Sigmoid colon (tissue), 7 donors: ENCODE data around the gene COA6. TPM values are rescaled to one million over a fixed set of nuclear protein-coding genes. Genes with fewer than 3 reads are reported as not detected.

Source experiments
- DNase-seq: peaks from one replicate; pipeline ENCODE4 v3.0.0-alpha.2; 2019
- H3K27ac ChIP-seq, 4 donors: fragments of 200-600 bp; sonication (generic); one replicate each; pipeline ENCODE4 v1.5.1; 2016 to 2019; ENCODE audit warnings: mild to moderate bottlenecking in 1 of 4
- H3K27me3 ChIP-seq, 3 donors: fragments of 200-600 bp; sonication (generic); one replicate each; pipeline ENCODE4 v1.5.1; 2019; ENCODE audit warnings: mild to moderate bottlenecking in 1 of 3
- H3K36me3 ChIP-seq, 4 donors: fragments of 200-600 bp; sonication (generic); one replicate each; pipeline ENCODE4 v1.5.1; 2016 to 2019
- H3K4me1 ChIP-seq, 4 donors: fragments of 200-600 bp; sonication (generic); one replicate each; pipeline ENCODE4 v1.5.1; 2017 to 2019
- H3K4me3 ChIP-seq, 4 donors: fragments of 200-600 bp; sonication (generic); one replicate each; pipeline ENCODE4 v1.5.1; 2017 to 2019; ENCODE audit warnings: mild to moderate bottlenecking in 2 of 4, moderate library complexity in 1 of 4
- H3K9me3 ChIP-seq, 4 donors: fragments of 200-600 bp in 3 of 4; sonication (generic) in 3 of 4; one replicate each; pipeline versions ENCODE4 v1.5.1 to v1.6.1; 2013 to 2019
- CTCF ChIP-seq, 4 experiments: fragments of 450-650 bp in 3 of 4; fragments of 200-600 bp in 1 of 4; IDR thresholded peaks; one replicate each; pipeline ENCODE4 v1.5.1; 2016 to 2019; ENCODE audit warnings: antibody characterized with exemption in 4 of 4, mild to moderate bottlenecking in 3 of 4, moderate library complexity in 2 of 4
- EP300 ChIP-seq, 4 donors: sonication (generic); formaldehyde crosslinking; IDR thresholded peaks; one replicate each; pipeline ENCODE4 v1.6.1; 2017; ENCODE audit warnings: antibody characterized with exemption in 4 of 4
- POLR2A ChIP-seq, 2 donors: fragments of 450-650 bp; IDR thresholded peaks; one replicate each; pipeline ENCODE4 v1.6.1; 2016; ENCODE audit warnings: antibody characterized with exemption in 2 of 2, mild to moderate bottlenecking in 2 of 2, moderate library complexity in 2 of 2
- POLR2AphosphoS5 ChIP-seq, 4 donors: sonication (generic); formaldehyde crosslinking; IDR thresholded peaks; one replicate each; pipeline ENCODE4 v1.6.1; 2017; ENCODE audit warnings: antibody characterized with exemption in 4 of 4
- WGBS, 2 donors: extraction: QIAGEN DNeasy Blood & Tissue Kit; methylation state at CpG; one replicate each; pipeline ENCODE4 v1.1.7; 2013; 5-methylcytosine and 5-hydroxymethylcytosine counted together
- intact Hi-C: fragments of 100-400 bp; cut with DNase I; formaldehyde crosslinking; loops from one replicate; pipeline ENCODE4 v1.15.1; 2023
- polyA plus RNA-seq, 3 donors: library from polyadenylated mRNA; stranded (reverse); fragments of 200-250 nt; gene quantifications; one replicate each; pipeline ENCODE4 v1.2.3, GENCODE V29; 2013
- total RNA-seq, 4 donors: library from RNA; depleted of rRNA; stranded (reverse); fragments of >200 nt; gene quantifications; one replicate each; pipeline ENCODE4 v1.1.0, GENCODE V29; 2016
- donor health status: healthy with polysubstance abuse.
- donor health status: Bipolar disorder and iron deficiency.
- donor health status: healthy.

The COA6 gene
- total and polyA plus RNA-seq, 7 donors, result 19.3 to 134 (median 33.1) TPM

- no peak for DNase-seq
- H3K9me3 ChIP-seq, result no peaks in the 10 kb centered on the region
- no peaks in the 10 kb centered on the region for H3K27me3 ChIP-seq
- peaks cover 0 to 28% (median 2%) of the 10 kb centered on the region in 4 donors for H3K36me3 ChIP-seq
- no peak overlapping the region for H3K27ac ChIP-seq
- TF ChIP-seq POLR2AphosphoS5 (IDR thresholded peaks at IDR 0.05) (no peak), POLR2A (IDR thresholded peaks at IDR 0.05) (no peak), EP300 (IDR thresholded peaks at IDR 0.05) (no peak), CTCF (IDR thresholded peaks at IDR 0.05) (no peak)
- 91% methylated on average over 6 of the region's 6 CpGs for WGBS, 2 donors
- intact Hi-C loops, result no loop called here
- no peak overlapping the region for H3K4me3 ChIP-seq
- no peaks in the 10 kb centered on the region for H3K4me1 ChIP-seq
These were observed 12.9 kb downstream of the COA6 start for GRCh38 chr1:234386122-234386521.

GRCh38 chr1:234388094-234388493, 14.8 kb downstream of the COA6 start:
- WGBS, 2 donors, result 78 to 83% methylated on average over 6 of the region's 6 CpGs
- no peak for TF ChIP-seq POLR2A (IDR thresholded peaks at IDR 0.05)
- no peak for TF ChIP-seq CTCF (IDR thresholded peaks at IDR 0.05)
- no peaks in the 10 kb centered on the region for H3K27me3 ChIP-seq
- no peak overlapping the region for H3K27ac ChIP-seq
- intact Hi-C loops, result no loop called here
- H3K36me3 ChIP-seq, result peaks cover under 1 to 46% (median 6%) of the 10 kb centered on the region in 4 donors
- H3K4me3 ChIP-seq, result no peak overlapping the region
- DNase-seq, result no peak
- H3K9me3 ChIP-seq, result no peaks in the 10 kb centered on the region
- H3K4me1 ChIP-seq, result no peaks in the 10 kb centered on the region

GRCh38 chr1:234393190-234393589, 19.9 kb downstream of the COA6 start:
- H3K36me3 ChIP-seq, result peaks cover 5 to 29% (median 6%) of the 10 kb centered on the region in 4 donors
- no peaks in the 10 kb centered on the region for H3K9me3 ChIP-seq
- WGBS, 2 donors, result 89 to 94% methylated on average over 6 of the region's 6 CpGs
- DNase-seq, result no peak
- TF ChIP-seq POLR2AphosphoS5 (IDR thresholded peaks at IDR 0.05) (no peak), CTCF (IDR thresholded peaks at IDR 0.05) (no peak), POLR2A (IDR thresholded peaks at IDR 0.05) (no peak), EP300 (IDR thresholded peaks at IDR 0.05) (no peak)
- H3K27ac ChIP-seq, result no peak overlapping the region
- no peaks in the 10 kb centered on the region for H3K4me1 ChIP-seq
- no peak overlapping the region for H3K4me3 ChIP-seq
- H3K27me3 ChIP-seq, result no peaks in the 10 kb centered on the region
- intact Hi-C loops, result no loop called here

- intact Hi-C loops, result no loop called here
- H3K36me3 ChIP-seq, result peaks cover 5 to 29% (median 6%) of the 10 kb centered on the region in 4 donors
- DNase-seq, result no peak
- no peak for TF ChIP-seq CTCF (IDR thresholded peaks at IDR 0.05)
- no peak for TF ChIP-seq POLR2AphosphoS5 (IDR thresholded peaks at IDR 0.05)
- TF ChIP-seq POLR2A (IDR thresholded peaks at IDR 0.05), result no peak
- no peak for TF ChIP-seq EP300 (IDR thresholded peaks at IDR 0.05)
- H3K4me1 ChIP-seq, result peaks cover 0 to 1% (median 0%) of the 10 kb centered on the region in 4 donors
- H3K9me3 ChIP-seq, result no peaks in the 10 kb centered on the region
- H3K27me3 ChIP-seq, result no peaks in the 10 kb centered on the region
- H3K27ac ChIP-seq, result no peak overlapping the region
- no peak overlapping the region for H3K4me3 ChIP-seq
- 91 to 98% methylated on average over 5 of the region's 5 CpGs for WGBS, 2 donors
These were observed 22.0 kb downstream of the COA6 start for GRCh38 chr1:234395297-234395696.

- no peak overlapping the region for H3K27ac ChIP-seq
- H3K27me3 ChIP-seq, result no peaks in the 10 kb centered on the region
- H3K36me3 ChIP-seq, result peaks cover 5 to 24% (median 5%) of the 10 kb centered on the region in 4 donors
- intact Hi-C loops, result no loop called here
- peaks cover 0 to 9% (median 3%) of the 10 kb centered on the region in 4 donors for H3K4me1 ChIP-seq
- H3K9me3 ChIP-seq, result no peaks in the 10 kb centered on the region
- 93 to 97% methylated on average over 8 of the region's 8 CpGs for WGBS, 2 donors
- H3K4me3 ChIP-seq, result no peak overlapping the region
- TF ChIP-seq EP300 (IDR thresholded peaks at IDR 0.05), result no peak
- no peak for TF ChIP-seq POLR2A (IDR thresholded peaks at IDR 0.05)
- no peak for TF ChIP-seq POLR2AphosphoS5 (IDR thresholded peaks at IDR 0.05)
- no peak for TF ChIP-seq CTCF (IDR thresholded peaks at IDR 0.05)
- DNase-seq, result no peak
These were observed 22.8 kb downstream of the COA6 start for GRCh38 chr1:234396092-234396491.
